GM23338 (cell line): ENCODE data around the gene ARHGAP10. TPM values are rescaled to one million over a fixed set of nuclear protein-coding genes. Genes with fewer than 3 reads are reported as not detected.

Experiments used
- ATAC-seq: fragments of 200-7000 bp; cut with Tn5 transposase; 3 replicates; pipeline ENCODE4 v1.9.1; 2020
- DNase-seq: peaks from one replicate; pipeline ENCODE4 v3.0.0-alpha.2; 2015; ENCODE audit warnings: low spot score
- H2AFZ ChIP-seq: fragments of 200-600 bp; sonication (generic); 2 replicates; pipeline ENCODE4 v1.8.0; 2016; ENCODE audit warnings: antibody characterized with exemption, mild to moderate bottlenecking, moderate library complexity
- H3F3A ChIP-seq: fragments of 200-600 bp; sonication (generic); replicated peaks from 2 replicates; pipeline ENCODE4 v1.8.0; 2017; ENCODE audit warnings: antibody characterized with exemption, mixed run types, low read depth
- H3K27ac ChIP-seq: fragments of 200-600 bp; sonication (generic); 2 replicates; pipeline ENCODE4 v1.6.1; 2016; ENCODE audit warnings: low read depth
- H3K27me3 ChIP-seq: fragments of 200-600 bp; sonication (generic); 2 replicates; pipeline ENCODE4 v1.8.0; 2016; ENCODE audit warnings: mild to moderate bottlenecking, mixed run types, moderate library complexity; ENCODE audit not compliant: insufficient read depth
- H3K36me3 ChIP-seq: fragments of 200-600 bp; sonication (generic); 2 replicates; pipeline ENCODE4 v1.8.0; 2016; ENCODE audit warnings: mild to moderate bottlenecking; ENCODE audit not compliant: insufficient read depth
- H3K4me1 ChIP-seq: fragments of 200-600 bp; sonication (generic); 2 replicates; pipeline ENCODE4 v1.8.0; 2016; ENCODE audit warnings: mild to moderate bottlenecking, moderate library complexity; ENCODE audit not compliant: insufficient read depth
- H3K4me2 ChIP-seq: fragments of 200-600 bp; sonication (generic); 2 replicates; pipeline ENCODE4 v1.7.1; 2017; ENCODE audit warnings: mixed run types
- H3K4me3 ChIP-seq: fragments of 200-600 bp; sonication (generic); 2 replicates; pipeline ENCODE4 v1.6.1; 2016; ENCODE audit warnings: mixed run types
- H3K79me2 ChIP-seq: fragments of 200-600 bp; sonication (generic); replicated peaks from 2 replicates; pipeline ENCODE4 v1.8.0; 2017; ENCODE audit warnings: mild to moderate bottlenecking; ENCODE audit not compliant: insufficient read depth
- H3K9me2 ChIP-seq: fragments of 200-600 bp; sonication (generic); 2 replicates; pipeline ENCODE4 v1.8.0; 2017; ENCODE audit not compliant: insufficient read depth
- H4K20me1 ChIP-seq: fragments of 200-600 bp; sonication (generic); replicated peaks from 2 replicates; pipeline ENCODE4 v1.8.0; 2017; ENCODE audit warnings: mild to moderate bottlenecking; ENCODE audit not compliant: insufficient read depth
- H3K27ac Mint-ChIP-seq: 2 replicates; pipeline ENCODE4 v1.8.0; 2020; ENCODE audit warnings: inconsistent platforms, mild to moderate bottlenecking, moderate library complexity, mixed read lengths
- H3K27me3 Mint-ChIP-seq: 3 replicates; pipeline ENCODE4 v1.8.0; 2022; ENCODE audit warnings: low read depth, mild to moderate bottlenecking, moderate library complexity, mixed read lengths, inconsistent platforms; ENCODE audit not compliant: insufficient read depth, poor library complexity
- H3K36me3 Mint-ChIP-seq: 3 replicates; pipeline ENCODE4 v1.8.0; 2021; ENCODE audit warnings: low read depth, mild to moderate bottlenecking, inconsistent platforms, moderate library complexity, mixed read lengths
- H3K4me1 Mint-ChIP-seq: 3 replicates; pipeline ENCODE4 v1.8.0; 2020; ENCODE audit warnings: mild to moderate bottlenecking, inconsistent platforms, mixed read lengths
- H3K4me3 Mint-ChIP-seq: 3 replicates; pipeline ENCODE4 v1.8.0; 2021; ENCODE audit warnings: moderate library complexity, mild to moderate bottlenecking, inconsistent platforms, mixed read lengths
- H3K9me3 Mint-ChIP-seq: 3 replicates; pipeline ENCODE4 v1.8.0; 2020; ENCODE audit warnings: moderate library complexity, mild to moderate bottlenecking, inconsistent platforms, mixed read lengths
- CREB1 ChIP-seq: fragments of 250-450 bp; sonication (Bioruptor Pico); IDR thresholded peaks from 2 replicates; pipeline ENCODE4 v1.5.0; 2020; ENCODE audit warnings: low read depth, mild to moderate bottlenecking, moderate library complexity
- EZH2 ChIP-seq: fragments of 200-600 bp; sonication (generic); IDR thresholded peaks from one replicate; pipeline ENCODE4 v1.8.0; 2017; ENCODE audit warnings: antibody characterized with exemption, mild to moderate bottlenecking, low read depth; ENCODE audit not compliant: unreplicated experiment
- EZH2phosphoT487 ChIP-seq: fragments of 200-600 bp; sonication (generic); IDR thresholded peaks from one replicate; pipeline ENCODE4 v1.8.1; 2018; ENCODE audit warnings: antibody characterized with exemption; ENCODE audit not compliant: unreplicated experiment
- JUNB ChIP-seq: IDR thresholded peaks from one replicate; pipeline ENCODE4 v1.6.1; 2016; ENCODE audit warnings: antibody characterized with exemption; ENCODE audit not compliant: unreplicated experiment
- NANOG ChIP-seq: IDR thresholded peaks from 2 replicates; pipeline ENCODE4 v1.6.1; 2016; ENCODE audit warnings: antibody characterized with exemption, borderline replicate concordance
- POLR2AphosphoS5 ChIP-seq: IDR thresholded peaks from 2 replicates; pipeline ENCODE4 v1.6.1; 2016; ENCODE audit warnings: antibody characterized with exemption, low read depth
- STAT1 ChIP-seq: IDR thresholded peaks from one replicate; pipeline ENCODE4 v1.6.1; 2016; ENCODE audit warnings: antibody characterized with exemption; ENCODE audit not compliant: unreplicated experiment
- ZNF114 ChIP-seq: fragments of 250-450 bp; sonication (Bioruptor Pico); IDR thresholded peaks from 2 replicates; pipeline ENCODE4 v1.5.0; 2020; ENCODE audit warnings: mild to moderate bottlenecking, moderate library complexity
- ZNF331 ChIP-seq: fragments of 250-450 bp; sonication (Bioruptor Pico); IDR thresholded peaks from 2 replicates; pipeline ENCODE4 v1.5.0; 2020; ENCODE audit warnings: low read depth, mild to moderate bottlenecking, moderate library complexity
- polyA plus RNA-seq: library from polyadenylated mRNA; unstranded; fragments of >200 nt; fragmentation: Nextera tagmentation; extraction: Ambion mirVana; gene quantifications from 2 replicates; pipeline ENCODE4 v1.2.1, GENCODE V29; 2016
- total RNA-seq: library from RNA; depleted of rRNA; stranded (reverse); fragments of >200 nt; shearing (Covaris generic); gene quantifications from 2 replicates; pipeline ENCODE4 v1.2.3, GENCODE V29; 2014
- TF ChIP-seq, protein P1 (sequence below): IDR thresholded peaks from 2 replicates; pipeline ENCODE4 v1.6.1; 2016; ENCODE audit warnings: antibody characterized with exemption
- TF ChIP-seq, protein P2 (sequence below): fragments of 250-450 bp; sonication (Bioruptor Pico); IDR thresholded peaks from 2 replicates; pipeline ENCODE4 v1.5.0; 2020; ENCODE audit warnings: mild to moderate bottlenecking, moderate library complexity
- TF ChIP-seq, protein P3 (sequence below): IDR thresholded peaks from one replicate; pipeline ENCODE4 v1.6.1; 2018; ENCODE audit warnings: antibody characterized with exemption; ENCODE audit not compliant: unreplicated experiment
- TF ChIP-seq, protein P4 (sequence below), 2 experiments: fragments of 200-600 bp in 1 of 2; sonication (generic) in 1 of 2; conservative IDR thresholded peaks; 2 replicates each; pipeline versions ENCODE4 v1.5.1 to v1.6.1; 2016 to 2017; ENCODE audit warnings: antibody characterized with exemption in 2 of 2, low read depth in 2 of 2, mild to moderate bottlenecking in 2 of 2, moderate library complexity in 1 of 2

Gene ARHGAP10
- total and polyA plus RNA-seq, 2 experiments from 2014 or later, result 5.1 to 6.3 TPM

DNA sequence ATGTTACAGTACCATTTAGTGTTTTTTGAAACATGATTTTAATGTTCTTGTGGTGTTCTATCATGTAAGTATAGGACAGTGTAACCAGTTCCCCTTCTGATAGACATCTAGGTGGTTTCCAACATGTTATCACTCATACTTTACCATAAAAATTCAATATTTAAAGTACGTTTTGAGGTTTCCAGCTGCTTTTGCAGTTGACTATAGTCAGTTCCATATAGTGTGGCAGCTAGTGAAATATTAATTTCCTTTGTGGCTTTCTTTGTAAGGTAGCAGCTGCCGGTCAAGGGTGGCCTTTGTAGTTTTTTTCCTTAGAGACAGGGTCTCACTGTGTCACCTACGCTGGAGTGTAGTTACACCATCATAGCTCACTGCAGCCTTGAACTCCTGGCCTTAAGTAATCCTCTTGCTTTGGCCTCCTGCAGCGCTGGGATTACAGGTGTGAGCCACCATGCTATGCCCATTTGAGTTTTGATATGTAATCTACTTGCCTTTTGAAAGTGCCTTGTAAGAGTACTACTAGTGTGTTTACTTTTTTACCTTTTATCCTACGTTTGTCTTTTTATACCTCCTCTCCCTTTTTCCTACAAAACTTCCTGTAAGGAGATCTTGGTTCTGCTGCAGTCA lies 63.0 kb downstream of the ARHGAP10 start:
- Mint-ChIP-seq H3K4me3 (no peak overlapping the region), H3K27me3 (peaks cover 2% of the 10 kb centered on the region), H3K27ac (no peak overlapping the region), H3K9me3 (no peaks in the 10 kb centered on the region), H3K36me3 (no peaks in the 10 kb centered on the region), H3K4me1 (peaks cover 9% of the 10 kb centered on the region)
- no peaks in the 10 kb centered on the region for H3K9me2 ChIP-seq
- H3K4me2 ChIP-seq, result no peak overlapping the region
- no peak overlapping the region for H3K27ac ChIP-seq
- no peaks in the 10 kb centered on the region for H3K27me3 ChIP-seq
- no peaks in the 10 kb centered on the region for H3K36me3 ChIP-seq
- H3K79me2 ChIP-seq, result no peaks in the 10 kb centered on the region
- TF ChIP-seq, protein P1, sequence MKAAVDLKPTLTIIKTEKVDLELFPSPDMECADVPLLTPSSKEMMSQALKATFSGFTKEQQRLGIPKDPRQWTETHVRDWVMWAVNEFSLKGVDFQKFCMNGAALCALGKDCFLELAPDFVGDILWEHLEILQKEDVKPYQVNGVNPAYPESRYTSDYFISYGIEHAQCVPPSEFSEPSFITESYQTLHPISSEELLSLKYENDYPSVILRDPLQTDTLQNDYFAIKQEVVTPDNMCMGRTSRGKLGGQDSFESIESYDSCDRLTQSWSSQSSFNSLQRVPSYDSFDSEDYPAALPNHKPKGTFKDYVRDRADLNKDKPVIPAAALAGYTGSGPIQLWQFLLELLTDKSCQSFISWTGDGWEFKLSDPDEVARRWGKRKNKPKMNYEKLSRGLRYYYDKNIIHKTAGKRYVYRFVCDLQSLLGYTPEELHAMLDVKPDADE, result no peak
- TF ChIP-seq CREB1, result no peak
- TF ChIP-seq, protein P2, sequence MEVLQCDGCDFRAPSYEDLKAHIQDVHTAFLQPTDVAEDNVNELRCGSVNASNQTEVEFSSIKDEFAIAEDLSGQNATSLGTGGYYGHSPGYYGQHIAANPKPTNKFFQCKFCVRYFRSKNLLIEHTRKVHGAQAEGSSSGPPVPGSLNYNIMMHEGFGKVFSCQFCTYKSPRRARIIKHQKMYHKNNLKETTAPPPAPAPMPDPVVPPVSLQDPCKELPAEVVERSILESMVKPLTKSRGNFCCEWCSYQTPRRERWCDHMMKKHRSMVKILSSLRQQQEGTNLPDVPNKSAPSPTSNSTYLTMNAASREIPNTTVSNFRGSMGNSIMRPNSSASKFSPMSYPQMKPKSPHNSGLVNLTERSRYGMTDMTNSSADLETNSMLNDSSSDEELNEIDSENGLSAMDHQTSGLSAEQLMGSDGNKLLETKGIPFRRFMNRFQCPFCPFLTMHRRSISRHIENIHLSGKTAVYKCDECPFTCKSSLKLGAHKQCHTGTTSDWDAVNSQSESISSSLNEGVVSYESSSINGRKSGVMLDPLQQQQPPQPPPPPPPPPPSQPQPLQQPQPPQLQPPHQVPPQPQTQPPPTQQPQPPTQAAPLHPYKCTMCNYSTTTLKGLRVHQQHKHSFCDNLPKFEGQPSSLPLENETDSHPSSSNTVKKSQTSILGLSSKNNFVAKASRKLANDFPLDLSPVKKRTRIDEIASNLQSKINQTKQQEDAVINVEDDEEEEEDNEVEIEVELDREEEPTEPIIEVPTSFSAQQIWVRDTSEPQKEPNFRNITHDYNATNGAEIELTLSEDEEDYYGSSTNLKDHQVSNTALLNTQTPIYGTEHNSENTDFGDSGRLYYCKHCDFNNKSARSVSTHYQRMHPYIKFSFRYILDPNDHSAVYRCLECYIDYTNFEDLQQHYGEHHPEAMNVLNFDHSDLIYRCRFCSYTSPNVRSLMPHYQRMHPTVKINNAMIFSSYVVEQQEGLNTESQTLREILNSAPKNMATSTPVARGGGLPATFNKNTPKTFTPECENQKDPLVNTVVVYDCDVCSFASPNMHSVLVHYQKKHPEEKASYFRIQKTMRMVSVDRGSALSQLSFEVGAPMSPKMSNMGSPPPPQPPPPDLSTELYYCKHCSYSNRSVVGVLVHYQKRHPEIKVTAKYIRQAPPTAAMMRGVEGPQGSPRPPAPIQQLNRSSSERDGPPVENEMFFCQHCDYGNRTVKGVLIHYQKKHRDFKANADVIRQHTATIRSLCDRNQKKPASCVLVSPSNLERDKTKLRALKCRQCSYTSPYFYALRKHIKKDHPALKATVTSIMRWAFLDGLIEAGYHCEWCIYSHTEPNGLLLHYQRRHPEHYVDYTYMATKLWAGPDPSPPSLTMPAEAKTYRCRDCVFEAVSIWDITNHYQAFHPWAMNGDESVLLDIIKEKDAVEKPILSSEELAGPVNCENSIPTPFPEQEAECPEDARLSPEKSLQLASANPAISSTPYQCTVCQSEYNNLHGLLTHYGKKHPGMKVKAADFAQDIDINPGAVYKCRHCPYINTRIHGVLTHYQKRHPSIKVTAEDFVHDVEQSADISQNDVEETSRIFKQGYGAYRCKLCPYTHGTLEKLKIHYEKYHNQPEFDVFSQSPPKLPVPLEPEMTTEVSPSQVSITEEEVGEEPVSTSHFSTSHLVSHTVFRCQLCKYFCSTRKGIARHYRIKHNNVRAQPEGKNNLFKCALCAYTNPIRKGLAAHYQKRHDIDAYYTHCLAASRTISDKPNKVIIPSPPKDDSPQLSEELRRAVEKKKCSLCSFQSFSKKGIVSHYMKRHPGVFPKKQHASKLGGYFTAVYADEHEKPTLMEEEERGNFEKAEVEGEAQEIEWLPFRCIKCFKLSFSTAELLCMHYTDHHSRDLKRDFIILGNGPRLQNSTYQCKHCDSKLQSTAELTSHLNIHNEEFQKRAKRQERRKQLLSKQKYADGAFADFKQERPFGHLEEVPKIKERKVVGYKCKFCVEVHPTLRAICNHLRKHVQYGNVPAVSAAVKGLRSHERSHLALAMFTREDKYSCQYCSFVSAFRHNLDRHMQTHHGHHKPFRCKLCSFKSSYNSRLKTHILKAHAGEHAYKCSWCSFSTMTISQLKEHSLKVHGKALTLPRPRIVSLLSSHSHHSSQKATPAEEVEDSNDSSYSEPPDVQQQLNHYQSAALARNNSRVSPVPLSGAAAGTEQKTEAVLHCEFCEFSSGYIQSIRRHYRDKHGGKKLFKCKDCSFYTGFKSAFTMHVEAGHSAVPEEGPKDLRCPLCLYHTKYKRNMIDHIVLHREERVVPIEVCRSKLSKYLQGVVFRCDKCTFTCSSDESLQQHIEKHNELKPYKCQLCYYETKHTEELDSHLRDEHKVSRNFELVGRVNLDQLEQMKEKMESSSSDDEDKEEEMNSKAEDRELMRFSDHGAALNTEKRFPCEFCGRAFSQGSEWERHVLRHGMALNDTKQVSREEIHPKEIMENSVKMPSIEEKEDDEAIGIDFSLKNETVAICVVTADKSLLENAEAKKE, result no peak
- TF ChIP-seq, protein P3, sequence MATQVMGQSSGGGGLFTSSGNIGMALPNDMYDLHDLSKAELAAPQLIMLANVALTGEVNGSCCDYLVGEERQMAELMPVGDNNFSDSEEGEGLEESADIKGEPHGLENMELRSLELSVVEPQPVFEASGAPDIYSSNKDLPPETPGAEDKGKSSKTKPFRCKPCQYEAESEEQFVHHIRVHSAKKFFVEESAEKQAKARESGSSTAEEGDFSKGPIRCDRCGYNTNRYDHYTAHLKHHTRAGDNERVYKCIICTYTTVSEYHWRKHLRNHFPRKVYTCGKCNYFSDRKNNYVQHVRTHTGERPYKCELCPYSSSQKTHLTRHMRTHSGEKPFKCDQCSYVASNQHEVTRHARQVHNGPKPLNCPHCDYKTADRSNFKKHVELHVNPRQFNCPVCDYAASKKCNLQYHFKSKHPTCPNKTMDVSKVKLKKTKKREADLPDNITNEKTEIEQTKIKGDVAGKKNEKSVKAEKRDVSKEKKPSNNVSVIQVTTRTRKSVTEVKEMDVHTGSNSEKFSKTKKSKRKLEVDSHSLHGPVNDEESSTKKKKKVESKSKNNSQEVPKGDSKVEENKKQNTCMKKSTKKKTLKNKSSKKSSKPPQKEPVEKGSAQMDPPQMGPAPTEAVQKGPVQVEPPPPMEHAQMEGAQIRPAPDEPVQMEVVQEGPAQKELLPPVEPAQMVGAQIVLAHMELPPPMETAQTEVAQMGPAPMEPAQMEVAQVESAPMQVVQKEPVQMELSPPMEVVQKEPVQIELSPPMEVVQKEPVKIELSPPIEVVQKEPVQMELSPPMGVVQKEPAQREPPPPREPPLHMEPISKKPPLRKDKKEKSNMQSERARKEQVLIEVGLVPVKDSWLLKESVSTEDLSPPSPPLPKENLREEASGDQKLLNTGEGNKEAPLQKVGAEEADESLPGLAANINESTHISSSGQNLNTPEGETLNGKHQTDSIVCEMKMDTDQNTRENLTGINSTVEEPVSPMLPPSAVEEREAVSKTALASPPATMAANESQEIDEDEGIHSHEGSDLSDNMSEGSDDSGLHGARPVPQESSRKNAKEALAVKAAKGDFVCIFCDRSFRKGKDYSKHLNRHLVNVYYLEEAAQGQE, result no peak
- no peak for TF ChIP-seq ZNF331 (CRISPR knock-in tag)
- TF ChIP-seq ZNF114 (CRISPR knock-in tag), result no peak
- no peak for TF ChIP-seq JUNB
- TF ChIP-seq STAT1, result no peak
- TF ChIP-seq EZH2phosphoT487, result no peak
- TF ChIP-seq, protein P4, sequence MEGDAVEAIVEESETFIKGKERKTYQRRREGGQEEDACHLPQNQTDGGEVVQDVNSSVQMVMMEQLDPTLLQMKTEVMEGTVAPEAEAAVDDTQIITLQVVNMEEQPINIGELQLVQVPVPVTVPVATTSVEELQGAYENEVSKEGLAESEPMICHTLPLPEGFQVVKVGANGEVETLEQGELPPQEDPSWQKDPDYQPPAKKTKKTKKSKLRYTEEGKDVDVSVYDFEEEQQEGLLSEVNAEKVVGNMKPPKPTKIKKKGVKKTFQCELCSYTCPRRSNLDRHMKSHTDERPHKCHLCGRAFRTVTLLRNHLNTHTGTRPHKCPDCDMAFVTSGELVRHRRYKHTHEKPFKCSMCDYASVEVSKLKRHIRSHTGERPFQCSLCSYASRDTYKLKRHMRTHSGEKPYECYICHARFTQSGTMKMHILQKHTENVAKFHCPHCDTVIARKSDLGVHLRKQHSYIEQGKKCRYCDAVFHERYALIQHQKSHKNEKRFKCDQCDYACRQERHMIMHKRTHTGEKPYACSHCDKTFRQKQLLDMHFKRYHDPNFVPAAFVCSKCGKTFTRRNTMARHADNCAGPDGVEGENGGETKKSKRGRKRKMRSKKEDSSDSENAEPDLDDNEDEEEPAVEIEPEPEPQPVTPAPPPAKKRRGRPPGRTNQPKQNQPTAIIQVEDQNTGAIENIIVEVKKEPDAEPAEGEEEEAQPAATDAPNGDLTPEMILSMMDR (conservative IDR thresholded peaks at IDR 0.05; ENCODE audit: low read depth in 2 of 2), result no peak
- no peak for TF ChIP-seq POLR2AphosphoS5
- no peak for TF ChIP-seq NANOG
- TF ChIP-seq EZH2, result no peak
- H3K4me1 ChIP-seq, result peaks cover 7% of the 10 kb centered on the region; the same call in 1 of the 2 replicates
- H3F3A ChIP-seq, result no peaks in the 10 kb centered on the region
- H3K4me3 ChIP-seq, result no peak overlapping the region
- no peaks in the 10 kb centered on the region for H4K20me1 ChIP-seq
- DNase-seq (no peak), ATAC-seq (no peak)
- H2AFZ ChIP-seq, result no peak overlapping the region
